Measurements from ENCODE around the gene NT5M. TPM values are rescaled to one million over a fixed set of nuclear protein-coding genes. Genes with fewer than 3 reads are reported as not detected.

Gene NT5M
- total and polyA plus RNA-seq, 9 of the 15 experiments (the other 6 are each of a cell fraction or from before 2014, with no cell fraction given), result 0.24 to 10.1 (median 3.4) TPM

DNA sequence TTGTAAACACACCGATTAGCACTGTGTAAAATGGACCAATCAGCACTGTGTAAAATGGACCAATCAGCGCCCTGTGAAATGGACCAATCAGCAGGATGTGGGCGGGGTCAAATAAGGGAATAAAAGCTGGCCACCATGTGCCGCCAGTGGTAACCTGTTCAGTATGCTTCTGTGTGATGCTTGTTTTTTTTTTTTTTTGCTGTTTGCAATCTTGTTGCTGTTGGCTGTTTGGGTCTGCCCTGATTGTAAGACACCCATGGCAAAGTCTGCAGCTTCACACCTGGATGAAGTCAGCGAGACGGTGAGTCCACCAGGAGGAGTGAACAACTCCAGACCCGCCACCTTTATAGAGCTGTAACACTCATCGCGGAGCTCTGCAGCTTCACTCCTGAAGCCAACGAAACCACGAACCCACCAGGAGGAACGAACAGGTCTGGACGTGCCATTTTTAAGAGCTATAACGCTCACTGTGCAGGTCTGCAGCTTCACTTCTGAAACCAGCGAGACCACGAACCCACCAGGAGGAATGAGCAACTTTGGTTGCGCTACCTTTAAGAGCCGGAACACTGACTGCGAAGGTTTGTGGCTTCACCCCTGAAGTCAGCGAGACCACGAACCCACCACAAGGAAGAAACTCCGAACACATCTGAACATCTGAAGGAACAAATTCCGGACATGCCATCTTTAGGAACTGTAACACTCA is 88.6 kb downstream of the NT5M start (continued):
- TF ChIP-seq ZBTB12 (CRISPR knock-in tag; IDR thresholded peaks at IDR 0.05), result no peak

DNA sequence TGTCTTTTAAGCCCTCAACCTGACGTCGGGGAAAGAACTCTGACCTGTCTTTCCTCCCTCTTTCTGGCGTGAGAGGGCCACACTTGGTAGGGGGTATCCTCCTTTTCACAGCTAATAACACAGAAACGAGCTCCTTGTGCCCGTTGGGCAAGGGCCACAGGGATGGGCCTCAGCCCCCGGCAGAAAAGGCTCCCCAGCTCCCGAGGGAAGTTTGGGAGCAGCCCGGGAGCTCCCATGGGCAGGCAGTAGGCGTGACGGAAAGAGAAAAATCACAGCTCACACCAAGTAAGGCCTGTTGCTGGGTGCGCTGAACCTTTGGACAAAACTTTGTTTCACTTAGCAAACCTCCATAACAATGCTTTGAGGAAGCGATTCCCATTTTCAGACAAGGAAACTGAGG is 90.8 kb downstream of the NT5M start:
- Histone ChIP-seq H4K20me1 (replicated peaks; ENCODE audit: control insufficient read depth, insufficient read depth, low read length) (no peaks in the 10 kb centered on the region), H3K4me2 (ENCODE audit: insufficient read depth, low read length) (no peak overlapping the region), H2AFZ (ENCODE audit: low read depth, low read length) (no peak overlapping the region), H3K9ac (ENCODE audit: insufficient read depth in 1 of 2, low read depth in 2 of 2, low read length in 2 of 2) (no peak overlapping the region), H3K4me1 (replicated peaks in 1 of 2; ENCODE audit: control insufficient read depth in 2 of 2, insufficient read depth in 2 of 2, low read length in 2 of 2) (no peaks in the 10 kb centered on the region), H3K9me3 (replicated peaks; ENCODE audit: control insufficient read depth, insufficient read depth, low read depth, low read length) (no peaks in the 10 kb centered on the region), H3K79me2 (ENCODE audit: control insufficient read depth, insufficient read depth, low read length) (no peaks in the 10 kb centered on the region), H3K27me3 (ENCODE audit: control insufficient read depth in 2 of 2, insufficient read depth in 2 of 2, low read length in 2 of 2) (peaks cover 3 to 32% of the 10 kb centered on the region in 2 experiments; a peak in 3 of 5 replicates), H3K9me1 (ENCODE audit: control insufficient read depth, insufficient read depth, low read length) (no peaks in the 10 kb centered on the region), H3K27ac (ENCODE audit: extremely low read depth, low read depth, low read length) (no peak overlapping the region), H3K36me3 (ENCODE audit: control insufficient read depth, insufficient read depth, low read length) (no peaks in the 10 kb centered on the region), H3K4me3 (no peak overlapping the region)
- 9% methylated on average over 9 of the region's 12 CpGs for WGBS (ENCODE audit: insufficient coverage, low coverage, missing lambda C conversion rate)
- no peak for FAIRE-seq
- DNase-seq (ENCODE audit: extremely low read depth in 1 of 4, low spot score in 3 of 4), result no peak
- BruUV-seq (replicated peaks), result no TSS peak
- intact Hi-C loops (cut with micrococcal nuclease), result no loop called here
- ATAC-seq, result no peak
- POLR2A ChIA-PET, result interaction anchor here (0.8 kb wide), 1 partner anchor 45 kb away, joined by 4 read pairs; no protein-coding TSS in a partner anchor
- CTCF ChIA-PET (ENCODE audit: low intra/inter-chr PET ratio), result no interaction called here
- in situ Hi-C loops (cut with MboI), result no loop called here
- TF ChIP-seq TCFL5 (CRISPR knock-in tag; conservative IDR thresholded peaks at IDR 0.05) (no peak), ESRRB (CRISPR knock-in tag; IDR thresholded peaks at IDR 0.05; ENCODE audit: borderline replicate concordance) (no peak), FOXO4 (CRISPR knock-in tag; IDR thresholded peaks at IDR 0.05) (no peak), CREB3L1 (IDR thresholded peaks at IDR 0.05; ENCODE audit: borderline replicate concordance, low read depth) (no peak), XRCC5 (IDR thresholded peaks at IDR 0.05; ENCODE audit: low read depth, low read length) (no peak), ZBTB2 (IDR thresholded peaks at IDR 0.05) (no peak), MTA2 (IDR thresholded peaks at IDR 0.05; ENCODE audit: low read depth) (no peak), KAT2B (IDR thresholded peaks at IDR 0.05; ENCODE audit: low read depth, low read length) (no peak), ZNF561 (CRISPR knock-in tag; conservative IDR thresholded peaks at IDR 0.05) (no peak)
- TF ChIP-seq, protein P1, sequence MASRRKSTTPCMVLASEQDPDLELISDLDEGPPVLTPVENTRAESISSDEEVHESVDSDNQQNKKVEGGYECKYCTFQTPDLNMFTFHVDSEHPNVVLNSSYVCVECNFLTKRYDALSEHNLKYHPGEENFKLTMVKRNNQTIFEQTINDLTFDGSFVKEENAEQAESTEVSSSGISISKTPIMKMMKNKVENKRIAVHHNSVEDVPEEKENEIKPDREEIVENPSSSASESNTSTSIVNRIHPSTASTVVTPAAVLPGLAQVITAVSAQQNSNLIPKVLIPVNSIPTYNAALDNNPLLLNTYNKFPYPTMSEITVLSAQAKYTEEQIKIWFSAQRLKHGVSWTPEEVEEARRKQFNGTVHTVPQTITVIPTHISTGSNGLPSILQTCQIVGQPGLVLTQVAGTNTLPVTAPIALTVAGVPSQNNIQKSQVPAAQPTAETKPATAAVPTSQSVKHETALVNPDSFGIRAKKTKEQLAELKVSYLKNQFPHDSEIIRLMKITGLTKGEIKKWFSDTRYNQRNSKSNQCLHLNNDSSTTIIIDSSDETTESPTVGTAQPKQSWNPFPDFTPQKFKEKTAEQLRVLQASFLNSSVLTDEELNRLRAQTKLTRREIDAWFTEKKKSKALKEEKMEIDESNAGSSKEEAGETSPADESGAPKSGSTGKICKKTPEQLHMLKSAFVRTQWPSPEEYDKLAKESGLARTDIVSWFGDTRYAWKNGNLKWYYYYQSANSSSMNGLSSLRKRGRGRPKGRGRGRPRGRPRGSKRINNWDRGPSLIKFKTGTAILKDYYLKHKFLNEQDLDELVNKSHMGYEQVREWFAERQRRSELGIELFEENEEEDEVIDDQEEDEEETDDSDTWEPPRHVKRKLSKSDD (conservative IDR thresholded peaks at IDR 0.05; ENCODE audit: low read length), result no peak

Measured in K562 (cell line).